ENCODE results near the gene DCAF5.

The DCAF5 gene

GRCh38 chr14:69161590-69161989 lies 8.7 kb upstream of the DCAF5 start:
- Histone ChIP-seq H3K4me1 (ENCODE audit: control insufficient read depth, insufficient read depth, low read length) (no peaks in the 10 kb centered on the region), H3K4me3 (ENCODE audit: low read length) (no peak overlapping the region), H3K27me3 (ENCODE audit: control insufficient read depth, insufficient read depth, low read length) (no peaks in the 10 kb centered on the region), H3K27ac (ENCODE audit: low read depth, low read length) (no peak overlapping the region), H3K36me3 (ENCODE audit: control insufficient read depth, insufficient read depth, low read length) (no peaks in the 10 kb centered on the region), H3K9ac (ENCODE audit: low read length) (no peak overlapping the region)

GRCh38 chr14:69156224-69156623 lies 3.3 kb upstream of the DCAF5 start:
- Histone ChIP-seq H3K4me1 (ENCODE audit: control insufficient read depth, insufficient read depth, low read length) (peaks cover 4% of the 10 kb centered on the region), H3K9ac (ENCODE audit: low read length) (no peak overlapping the region), H3K27me3 (ENCODE audit: control insufficient read depth, insufficient read depth, low read length) (no peaks in the 10 kb centered on the region), H3K4me3 (ENCODE audit: low read length) (no peak overlapping the region), H3K27ac (ENCODE audit: low read depth, low read length) (no peak overlapping the region), H3K36me3 (ENCODE audit: control insufficient read depth, insufficient read depth, low read length) (no peaks in the 10 kb centered on the region)

- no peaks in the 10 kb centered on the region for H3K27me3 ChIP-seq (ENCODE audit: control insufficient read depth, insufficient read depth, low read length)
- H3K4me3 ChIP-seq (ENCODE audit: low read length): no peak overlapping the region
- H3K27ac ChIP-seq (ENCODE audit: low read depth, low read length): no peak overlapping the region
- H3K9ac ChIP-seq (ENCODE audit: low read length): no peak overlapping the region
- H3K36me3 ChIP-seq (ENCODE audit: control insufficient read depth, insufficient read depth, low read length): no peaks in the 10 kb centered on the region
- H3K4me1 ChIP-seq (ENCODE audit: control insufficient read depth, insufficient read depth, low read length): peaks cover 16% of the 10 kb centered on the region
These were observed 1.9 kb upstream of the DCAF5 start for GRCh38 chr14:69154779-69155178.

- Histone ChIP-seq H3K4me3 (ENCODE audit: low read length) (peak overlapping the region; percentile 93), H3K27me3 (ENCODE audit: control insufficient read depth, insufficient read depth, low read length) (no peaks in the 10 kb centered on the region), H3K4me1 (ENCODE audit: control insufficient read depth, insufficient read depth, low read length) (peaks cover 16% of the 10 kb centered on the region), H3K36me3 (ENCODE audit: control insufficient read depth, insufficient read depth, low read length) (no peaks in the 10 kb centered on the region), H3K9ac (ENCODE audit: low read length) (peak overlapping the region; percentile 8), H3K27ac (ENCODE audit: low read depth, low read length) (peak overlapping the region; percentile 92)
These were observed 953 bp upstream of the DCAF5 start for GRCh38 chr14:69153873-69154270.

- no peaks in the 10 kb centered on the region for H3K36me3 ChIP-seq (ENCODE audit: control insufficient read depth, insufficient read depth, low read length)
- H3K4me1 ChIP-seq (ENCODE audit: control insufficient read depth, insufficient read depth, low read length): peaks cover 16% of the 10 kb centered on the region
- H3K27me3 ChIP-seq (ENCODE audit: control insufficient read depth, insufficient read depth, low read length): no peaks in the 10 kb centered on the region
- peak overlapping the region; percentile 8 for H3K9ac ChIP-seq (ENCODE audit: low read length)
- peak overlapping the region; percentile 93 for H3K4me3 ChIP-seq (ENCODE audit: low read length)
- peak overlapping the region; percentile 92 for H3K27ac ChIP-seq (ENCODE audit: low read depth, low read length)
These were observed 393 bp upstream of the DCAF5 start for GRCh38 chr14:69153152-69153872.

- no peaks in the 10 kb centered on the region for H3K27me3 ChIP-seq (ENCODE audit: control insufficient read depth, insufficient read depth, low read length)
- no peaks in the 10 kb centered on the region for H3K36me3 ChIP-seq (ENCODE audit: control insufficient read depth, insufficient read depth, low read length)
- peak overlapping the region; percentile 92 for H3K27ac ChIP-seq (ENCODE audit: low read depth, low read length)
- H3K4me3 ChIP-seq (ENCODE audit: low read length): peak overlapping the region; percentile 93
- H3K9ac ChIP-seq (ENCODE audit: low read length): peak overlapping the region; percentile 94
- H3K4me1 ChIP-seq (ENCODE audit: control insufficient read depth, insufficient read depth, low read length): peaks cover 16% of the 10 kb centered on the region
These were observed 578 bp downstream of the DCAF5 start for GRCh38 chr14:69152181-69152901.

- Histone ChIP-seq H3K9ac (ENCODE audit: low read length) (peak overlapping the region; percentile 94), H3K36me3 (ENCODE audit: control insufficient read depth, insufficient read depth, low read length) (no peaks in the 10 kb centered on the region), H3K4me1 (ENCODE audit: control insufficient read depth, insufficient read depth, low read length) (peaks cover 16% of the 10 kb centered on the region), H3K27ac (ENCODE audit: low read depth, low read length) (peak overlapping the region; percentile 92), H3K27me3 (ENCODE audit: control insufficient read depth, insufficient read depth, low read length) (no peaks in the 10 kb centered on the region), H3K4me3 (ENCODE audit: low read length) (peak overlapping the region; percentile 93)
These were observed 1.3 kb downstream of the DCAF5 start for GRCh38 chr14:69151458-69152180.

- H3K27ac ChIP-seq (ENCODE audit: low read depth, low read length): no peak overlapping the region
- no peak overlapping the region for H3K9ac ChIP-seq (ENCODE audit: low read length)
- H3K4me1 ChIP-seq (ENCODE audit: control insufficient read depth, insufficient read depth, low read length): peaks cover 16% of the 10 kb centered on the region
- H3K27me3 ChIP-seq (ENCODE audit: control insufficient read depth, insufficient read depth, low read length): no peaks in the 10 kb centered on the region
- H3K4me3 ChIP-seq (ENCODE audit: low read length): no peak overlapping the region
- H3K36me3 ChIP-seq (ENCODE audit: control insufficient read depth, insufficient read depth, low read length): no peaks in the 10 kb centered on the region
These were observed 3.3 kb downstream of the DCAF5 start for GRCh38 chr14:69149461-69150244.

GRCh38 chr14:69142101-69142500 lies 10.8 kb downstream of the DCAF5 start:
- H3K36me3 ChIP-seq (ENCODE audit: control insufficient read depth, insufficient read depth, low read length): peaks cover 2% of the 10 kb centered on the region
- H3K4me3 ChIP-seq (ENCODE audit: low read length): no peak overlapping the region
- H3K27ac ChIP-seq (ENCODE audit: low read depth, low read length): no peak overlapping the region
- H3K9ac ChIP-seq (ENCODE audit: low read length): no peak overlapping the region
- H3K27me3 ChIP-seq (ENCODE audit: control insufficient read depth, insufficient read depth, low read length): no peaks in the 10 kb centered on the region
- peaks cover 7% of the 10 kb centered on the region for H3K4me1 ChIP-seq (ENCODE audit: control insufficient read depth, insufficient read depth, low read length)

GRCh38 chr14:69141550-69141949 lies 11.4 kb downstream of the DCAF5 start:
- H3K9ac ChIP-seq (ENCODE audit: low read length): no peak overlapping the region
- peaks cover 2% of the 10 kb centered on the region for H3K36me3 ChIP-seq (ENCODE audit: control insufficient read depth, insufficient read depth, low read length)
- H3K27ac ChIP-seq (ENCODE audit: low read depth, low read length): no peak overlapping the region
- H3K4me3 ChIP-seq (ENCODE audit: low read length): no peak overlapping the region
- H3K4me1 ChIP-seq (ENCODE audit: control insufficient read depth, insufficient read depth, low read length): peaks cover 7% of the 10 kb centered on the region
- no peaks in the 10 kb centered on the region for H3K27me3 ChIP-seq (ENCODE audit: control insufficient read depth, insufficient read depth, low read length)

GRCh38 chr14:69139743-69140142 lies 13.2 kb downstream of the DCAF5 start:
- Histone ChIP-seq H3K4me1 (ENCODE audit: control insufficient read depth, insufficient read depth, low read length) (peaks cover 7% of the 10 kb centered on the region), H3K4me3 (ENCODE audit: low read length) (no peak overlapping the region), H3K9ac (ENCODE audit: low read length) (no peak overlapping the region), H3K36me3 (ENCODE audit: control insufficient read depth, insufficient read depth, low read length) (peaks cover 2% of the 10 kb centered on the region), H3K27ac (ENCODE audit: low read depth, low read length) (no peak overlapping the region), H3K27me3 (ENCODE audit: control insufficient read depth, insufficient read depth, low read length) (no peaks in the 10 kb centered on the region)
